Astrocyte (in vitro differentiated cells and primary cell): ENCODE data around the gene ALDH1A2.

Experiments used
- CTCF ChIP-seq: IDR thresholded peaks from 2 replicates; pipeline ENCODE4 v1.5.1; 2011; ENCODE audit warnings: low read depth, mild to moderate bottlenecking, inconsistent platforms, low read length, moderate library complexity; ENCODE audit not compliant: insufficient read depth
- EZH2 ChIP-seq: IDR thresholded peaks from 2 replicates; pipeline ENCODE4 v1.6.1; 2012; ENCODE audit warnings: mild to moderate bottlenecking, low read length, inconsistent platforms; ENCODE audit not compliant: insufficient read depth

- no peak for TF ChIP-seq CTCF
- TF ChIP-seq EZH2, result no peak
Observed at GRCh38 chr15:58003810-58004209, 61.7 kb downstream of the ALDH1A2 start.
